IgD-negative memory B cell (primary cell): ENCODE data around the gene NUTM2F. TPM values are rescaled to one million over a fixed set of nuclear protein-coding genes. Genes with fewer than 3 reads are reported as not detected.
A peak's percentile ranks its signal among the peaks of the same experiment; 100 is the strongest.
"Not testable (repeated sequence)": the region's sequence is repeated elsewhere in the genome, so short reads cannot be mapped to it uniquely, and the experiment has no call there.

Experiments
- H3K27ac Mint-ChIP-seq, 3 donors: one replicate each; pipeline ENCODE4 v1.8.0; 2020 to 2022; ENCODE audit warnings: mild to moderate bottlenecking in 3 of 3, mixed read lengths in 3 of 3, moderate library complexity in 1 of 3
- H3K27me3 Mint-ChIP-seq: one replicate; pipeline ENCODE4 v1.8.0; 2021; ENCODE audit warnings: mixed read lengths
- H3K36me3 Mint-ChIP-seq: one replicate; pipeline ENCODE4 v1.8.0; 2020; ENCODE audit warnings: mild to moderate bottlenecking, mixed read lengths
- H3K4me1 Mint-ChIP-seq, 3 donors: one replicate each; pipeline ENCODE4 v1.8.0; 2020 to 2022; ENCODE audit warnings: mixed read lengths in 3 of 3, mild to moderate bottlenecking in 1 of 3
- H3K4me3 Mint-ChIP-seq, 4 donors: one replicate each; pipeline ENCODE4 v1.8.0; 2020 to 2022; ENCODE audit warnings: mild to moderate bottlenecking in 4 of 4, mixed read lengths in 4 of 4, moderate library complexity in 3 of 4
- H3K9me3 Mint-ChIP-seq, 3 donors: one replicate each; pipeline ENCODE4 v1.8.0; 2020 to 2021; ENCODE audit warnings: mixed read lengths in 3 of 3, mild to moderate bottlenecking in 1 of 3
- polyA plus RNA-seq: library from polyadenylated mRNA; unstranded; fragments of 300-500 nt; fragmentation: Illumina TruSeq; gene quantifications from one replicate; pipeline ENCODE4 v1.2.3, GENCODE V29; 2021

NUTM2F gene
- polyA plus RNA-seq, 1 donor from 2014 or later, result not detected

GRCh38 chr9:94323153-94323798, 5.2 kb downstream of the NUTM2F start:
- H3K4me1 Mint-ChIP-seq, H3K9me3 Mint-ChIP-seq, H3K27me3 Mint-ChIP-seq, H3K36me3 Mint-ChIP-seq, H3K4me3 Mint-ChIP-seq, H3K27ac Mint-ChIP-seq: not testable (repeated sequence)

GRCh38 chr9:94322342-94322940, 6.0 kb downstream of the NUTM2F start:
- H3K9me3 Mint-ChIP-seq, H3K36me3 Mint-ChIP-seq, H3K4me3 Mint-ChIP-seq, H3K27me3 Mint-ChIP-seq, H3K4me1 Mint-ChIP-seq, H3K27ac Mint-ChIP-seq: not testable (repeated sequence)

DNA sequence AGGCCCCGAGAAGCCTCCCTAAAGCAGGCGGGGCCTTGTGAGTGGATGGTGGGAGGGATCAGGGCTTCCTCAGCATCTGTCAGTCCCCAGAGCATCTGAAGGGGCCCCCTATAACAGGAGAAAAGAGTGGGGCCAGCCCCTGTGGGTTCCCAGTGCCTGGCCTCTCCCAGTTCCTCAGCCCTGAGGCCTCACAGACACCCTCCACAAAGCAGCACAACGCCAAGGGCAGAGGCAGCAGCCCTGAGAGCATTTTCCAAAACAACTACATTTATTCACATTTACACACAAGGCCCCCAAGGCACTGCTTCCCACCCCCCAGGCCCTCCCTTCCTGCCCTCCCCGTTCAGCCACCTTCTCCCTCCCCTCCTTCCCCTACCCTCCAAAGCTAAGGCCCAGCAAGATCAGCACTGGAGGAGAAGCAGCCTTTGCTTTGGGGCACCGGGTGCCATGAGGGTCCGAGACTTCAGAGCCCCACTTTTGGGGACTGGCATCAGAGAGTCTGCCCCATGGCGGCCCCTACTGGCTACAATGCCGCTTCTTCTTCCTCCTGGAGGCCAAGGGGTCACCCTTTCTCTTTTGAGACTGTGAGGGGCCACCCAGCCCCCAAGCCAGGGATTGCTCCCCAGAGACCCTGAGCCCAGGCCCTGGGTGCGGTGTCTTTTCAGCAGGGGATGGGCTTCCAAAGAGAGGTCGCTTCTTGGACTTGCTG, 10.3 kb downstream of the NUTM2F start:
- H3K4me3 Mint-ChIP-seq, H3K27me3 Mint-ChIP-seq, H3K36me3 Mint-ChIP-seq, H3K4me1 Mint-ChIP-seq, H3K9me3 Mint-ChIP-seq, H3K27ac Mint-ChIP-seq: not testable (repeated sequence)

GRCh38 chr9:94316236-94316635, 12.2 kb downstream of the NUTM2F start:
- not testable (repeated sequence) for H3K27ac Mint-ChIP-seq, H3K9me3 Mint-ChIP-seq, H3K4me3 Mint-ChIP-seq, H3K36me3 Mint-ChIP-seq, H3K27me3 Mint-ChIP-seq, H3K4me1 Mint-ChIP-seq

- H3K4me1 Mint-ChIP-seq, H3K27me3 Mint-ChIP-seq, H3K36me3 Mint-ChIP-seq, H3K27ac Mint-ChIP-seq, H3K4me3 Mint-ChIP-seq, H3K9me3 Mint-ChIP-seq: not testable (repeated sequence)
Observed at GRCh38 chr9:94315034-94315984, 13.1 kb downstream of the NUTM2F start.

GRCh38 chr9:94303321-94303720, 25.1 kb downstream of the NUTM2F start:
- Mint-ChIP-seq H3K36me3 (peaks cover 9% of the 10 kb centered on the region), H3K4me3 (no peak overlapping the region), H3K27me3 (no peaks in the 10 kb centered on the region), H3K9me3 (no peaks in the 10 kb centered on the region), H3K27ac (no peak overlapping the region), H3K4me1 (no peaks in the 10 kb centered on the region)

- Mint-ChIP-seq H3K27ac (peak overlapping the region in 1 of 3 donors; percentile 1), H3K36me3 (peaks cover 9% of the 10 kb centered on the region), H3K27me3 (no peaks in the 10 kb centered on the region), H3K4me3 (no peak overlapping the region), H3K9me3 (no peaks in the 10 kb centered on the region), H3K4me1 (no peaks in the 10 kb centered on the region)
Observed at GRCh38 chr9:94302426-94302825, 26.0 kb downstream of the NUTM2F start.

GRCh38 chr9:94301583-94301982, 26.9 kb downstream of the NUTM2F start:
- Mint-ChIP-seq H3K27ac (no peak overlapping the region), H3K27me3 (no peaks in the 10 kb centered on the region), H3K9me3 (no peaks in the 10 kb centered on the region), H3K4me3 (no peak overlapping the region), H3K36me3 (peaks cover 13% of the 10 kb centered on the region), H3K4me1 (no peaks in the 10 kb centered on the region)

DNA sequence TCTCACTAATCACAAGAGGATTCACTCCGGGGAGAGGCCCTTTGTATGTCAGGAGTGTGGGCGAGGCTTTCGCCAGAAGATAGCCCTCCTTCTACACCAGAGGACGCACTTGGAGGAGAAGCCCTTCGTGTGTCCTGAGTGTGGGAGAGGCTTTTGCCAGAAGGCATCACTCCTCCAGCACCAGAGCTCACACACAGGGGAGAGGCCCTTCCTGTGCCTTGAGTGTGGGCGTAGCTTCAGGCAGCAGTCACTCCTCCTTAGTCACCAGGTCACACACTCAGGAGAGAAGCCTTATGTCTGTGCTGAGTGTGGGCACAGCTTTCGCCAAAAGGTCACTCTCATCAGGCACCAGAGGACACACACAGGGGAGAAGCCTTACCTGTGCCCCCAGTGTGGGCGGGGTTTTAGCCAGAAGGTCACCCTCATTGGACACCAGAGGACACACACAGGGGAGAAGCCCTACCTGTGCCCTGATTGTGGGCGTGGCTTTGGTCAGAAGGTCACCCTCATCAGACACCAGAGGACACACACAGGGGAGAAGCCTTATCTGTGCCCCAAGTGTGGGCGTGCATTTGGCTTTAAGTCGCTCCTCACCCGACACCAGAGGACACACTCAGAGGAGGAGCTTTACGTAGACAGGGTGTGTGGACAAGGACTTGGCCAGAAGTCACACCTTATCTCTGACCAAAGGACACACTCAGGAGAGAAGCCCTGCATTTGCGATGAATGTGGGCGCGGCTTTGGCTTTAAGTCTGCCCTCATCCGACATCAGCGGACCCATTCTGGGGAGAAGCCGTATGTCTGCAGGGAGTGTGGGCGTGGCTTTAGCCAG, 27.8 kb downstream of the NUTM2F start:
- no peak overlapping the region for H3K4me3 Mint-ChIP-seq
- peaks cover 17% of the 10 kb centered on the region for H3K36me3 Mint-ChIP-seq
- H3K27me3 Mint-ChIP-seq, result no peaks in the 10 kb centered on the region
- H3K4me1 Mint-ChIP-seq, result no peaks in the 10 kb centered on the region
- no peaks in the 10 kb centered on the region for H3K9me3 Mint-ChIP-seq
- H3K27ac Mint-ChIP-seq, result no peak overlapping the region

GRCh38 chr9:94298949-94299599, 29.4 kb downstream of the NUTM2F start:
- H3K4me3 Mint-ChIP-seq, result no peak overlapping the region
- H3K27ac Mint-ChIP-seq, result no peak overlapping the region

DNA sequence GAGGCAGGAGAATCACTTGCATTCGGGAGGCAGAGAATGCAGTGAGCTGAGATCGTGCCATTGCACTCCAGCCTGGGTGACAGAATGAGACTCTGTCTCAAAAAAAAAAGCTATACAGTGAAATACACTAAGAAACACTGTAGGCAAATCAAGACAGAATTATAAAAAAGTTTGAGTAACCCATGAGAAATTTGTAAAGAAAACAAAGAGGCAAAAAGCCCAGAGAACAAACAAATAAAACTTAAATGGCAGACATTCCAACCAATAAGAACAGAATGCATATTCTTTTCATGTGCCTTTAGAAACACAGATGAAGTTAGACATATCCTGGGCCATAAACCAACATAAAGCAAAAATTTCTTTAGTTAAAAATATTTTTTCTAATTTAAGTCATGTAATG, 38.8 kb downstream of the NUTM2F start:
- H3K27me3 Mint-ChIP-seq, result no peaks in the 10 kb centered on the region
- H3K36me3 Mint-ChIP-seq, result peaks cover 17% of the 10 kb centered on the region
- no peak overlapping the region for H3K4me3 Mint-ChIP-seq
- peaks cover 0 to 1% (median 0%) of the 10 kb centered on the region in 3 donors for H3K4me1 Mint-ChIP-seq
- peaks cover 0 to 4% (median 2%) of the 10 kb centered on the region in 3 donors for H3K9me3 Mint-ChIP-seq
- H3K27ac Mint-ChIP-seq, result no peak overlapping the region

More at GRCh38 chr9:94298949-94299599, 29.4 kb downstream of the NUTM2F start:
- H3K27me3 Mint-ChIP-seq, result no peaks in the 10 kb centered on the region
- H3K9me3 Mint-ChIP-seq, result no peaks in the 10 kb centered on the region
- no peaks in the 10 kb centered on the region for H3K4me1 Mint-ChIP-seq
- H3K36me3 Mint-ChIP-seq, result peaks cover 17% of the 10 kb centered on the region

DNA sequence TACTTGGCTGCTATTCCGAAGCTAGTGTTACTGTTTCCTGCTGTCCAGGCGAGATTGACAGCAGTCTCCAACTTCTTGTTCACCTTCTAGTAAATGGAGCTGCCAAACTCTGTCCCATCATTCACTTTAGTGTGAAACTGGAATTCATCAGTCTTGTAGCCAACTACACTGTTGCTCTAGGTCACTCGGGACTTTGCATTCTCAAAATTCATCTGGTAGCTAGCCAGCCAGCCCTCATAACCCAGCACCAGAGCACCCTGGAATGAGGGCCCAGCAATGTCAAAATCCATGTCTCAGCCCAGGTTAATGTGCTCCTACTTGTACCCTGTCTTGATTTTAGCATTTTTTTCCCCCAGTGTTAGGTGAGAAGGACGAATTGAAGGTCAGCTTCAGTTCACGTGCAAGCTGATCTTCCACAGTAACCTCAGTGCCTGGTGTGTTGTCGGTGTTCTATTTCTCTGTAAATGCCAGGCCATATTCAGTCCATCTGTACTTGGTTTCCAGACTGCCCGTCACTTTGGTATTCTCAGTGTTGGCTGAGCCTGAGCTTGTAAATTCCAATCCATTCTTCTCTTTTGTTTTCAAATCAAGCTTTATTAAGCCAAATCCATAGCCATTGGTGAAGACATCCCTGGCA, 40.4 kb downstream of the NUTM2F start:
- peaks cover 0 to 4% (median 2%) of the 10 kb centered on the region in 3 donors for H3K9me3 Mint-ChIP-seq
- peaks cover 0 to 1% (median 0%) of the 10 kb centered on the region in 3 donors for H3K4me1 Mint-ChIP-seq
- no peak overlapping the region for H3K27ac Mint-ChIP-seq
- peaks cover 17% of the 10 kb centered on the region for H3K36me3 Mint-ChIP-seq
- no peaks in the 10 kb centered on the region for H3K27me3 Mint-ChIP-seq
- peak overlapping the region in 2 of 4 donors; percentile 28 to 60 for H3K4me3 Mint-ChIP-seq

DNA sequence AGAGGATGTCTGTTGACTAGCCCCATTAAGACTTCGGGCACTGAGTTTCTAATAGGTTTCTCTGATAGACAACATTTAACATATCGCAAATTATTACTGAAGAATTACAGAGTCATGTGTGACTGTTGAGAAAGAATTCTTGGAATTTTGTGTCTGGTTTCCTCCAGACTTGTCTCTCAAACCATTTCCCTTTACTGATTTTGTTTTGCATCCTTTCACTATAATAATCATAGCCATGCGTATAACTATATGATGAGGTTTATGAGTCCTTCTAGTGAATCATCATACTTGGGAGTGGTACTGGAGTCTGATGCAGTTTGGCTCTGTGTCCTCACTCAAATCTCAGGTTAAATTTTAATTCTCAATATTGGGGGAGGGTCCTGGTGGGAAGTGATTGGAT, 42.3 kb downstream of the NUTM2F start:
- peak overlapping the region in 1 of 3 donors; percentile 59 for H3K27ac Mint-ChIP-seq
- H3K27me3 Mint-ChIP-seq, result no peaks in the 10 kb centered on the region
- peaks cover 17% of the 10 kb centered on the region for H3K36me3 Mint-ChIP-seq
- peaks cover 0 to under 1% (median under 1%) of the 10 kb centered on the region in 3 donors for H3K9me3 Mint-ChIP-seq
- H3K4me3 Mint-ChIP-seq, result no peak overlapping the region
- peaks cover 0 to 1% (median 0%) of the 10 kb centered on the region in 3 donors for H3K4me1 Mint-ChIP-seq
